Raji (cell line): ENCODE measurements around the gene MYBBP1A.

ENCODE experiments used
- POLR2A ChIP-seq: IDR thresholded peaks from 2 replicates; pipeline ENCODE4 v1.6.1; 2011; ENCODE audit warnings: low read depth, low read length, control low read depth; ENCODE audit not compliant: insufficient read depth

Gene MYBBP1A

DNA sequence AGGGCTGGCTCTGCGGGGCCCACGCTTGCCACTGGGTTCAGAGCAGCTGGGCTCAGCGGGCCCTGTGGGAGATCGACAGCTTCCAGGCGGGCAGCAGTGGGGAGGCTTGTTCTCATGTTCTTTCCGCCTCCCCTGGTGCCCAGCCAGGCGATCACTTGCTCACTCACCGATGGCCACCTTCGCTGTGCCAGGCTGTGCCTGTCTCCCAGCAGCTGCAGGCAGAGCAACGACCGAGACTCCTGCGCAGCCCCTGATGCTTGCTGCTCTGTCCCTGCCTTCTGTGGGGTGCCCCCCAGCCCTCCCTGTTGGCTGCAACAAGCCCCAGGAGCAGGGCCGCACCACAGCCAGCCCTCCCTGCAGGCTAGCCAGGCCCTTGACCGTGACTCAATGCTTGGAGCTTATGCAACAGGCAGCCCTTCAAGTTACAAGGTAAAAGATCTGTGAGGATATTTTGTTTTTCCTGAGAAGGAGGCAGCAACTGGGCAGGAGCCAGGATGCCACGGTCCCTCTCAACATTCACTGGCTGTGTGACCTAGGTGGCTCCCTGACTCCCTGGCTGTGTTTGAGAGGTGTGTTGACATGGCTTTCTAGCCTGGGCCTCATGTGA is 66.1 kb downstream of the MYBBP1A start:
- TF ChIP-seq POLR2A: no peak
